ENCODE results near the gene RABGEF1.
A peak's percentile ranks its signal among the peaks of the same experiment; 100 is the strongest.
"Not testable (repeated sequence)": the region's sequence is repeated elsewhere in the genome, so short reads cannot be mapped to it uniquely, and the experiment has no call there.

RABGEF1 gene

GRCh38 chr7:66740302-66740979 lies at the start of gene RABGEF1:
TSS of gene RABGEF1 (plus strand) at chr7:66740733. CDS start at chr7:66771900, 31,167 bp downstream.
- H3K36me3 ChIP-seq (ENCODE audit: control insufficient read depth, insufficient read depth, low read length) = peaks cover 13% of the 10 kb centered on the region
- H3K9me3 ChIP-seq (ENCODE audit: control insufficient read depth, insufficient read depth, low read depth, low read length) = peaks cover 9% of the 10 kb centered on the region; the same call in 1 of the 2 replicates
- H3K27me3 ChIP-seq (ENCODE audit: control insufficient read depth, insufficient read depth, low read length) = no peaks in the 10 kb centered on the region
- H3K9ac ChIP-seq (ENCODE audit: low read length) = peak within 1 kb of the TSS; percentile 92
- peak within 1 kb of the TSS; percentile 92 for H3K27ac ChIP-seq (ENCODE audit: low read depth, low read length)
- peak within 1 kb of the TSS; percentile 93 for H3K4me3 ChIP-seq (ENCODE audit: low read depth, low read length)
- no peaks in the 10 kb centered on the region; the same call in 1 of the 2 replicates for H3K4me1 ChIP-seq (ENCODE audit: control insufficient read depth, insufficient read depth, low read length)

- Histone ChIP-seq H3K36me3 (ENCODE audit: control insufficient read depth, insufficient read depth, low read length) (no peaks in the 10 kb centered on the region), H3K9me3 (ENCODE audit: control insufficient read depth, insufficient read depth, low read depth, low read length) (no peaks in the 10 kb centered on the region), H3K27ac (ENCODE audit: low read depth, low read length) (no peak overlapping the region), H3K4me1 (ENCODE audit: control insufficient read depth, insufficient read depth, low read length) (no peaks in the 10 kb centered on the region), H3K27me3 (ENCODE audit: control insufficient read depth, insufficient read depth, low read length) (no peaks in the 10 kb centered on the region), H3K9ac (ENCODE audit: low read length) (no peak overlapping the region), H3K4me3 (ENCODE audit: low read depth, low read length) (no peak overlapping the region)
Observed at GRCh38 chr7:66693331-66693730, 47.2 kb upstream of the RABGEF1 start.

GRCh38 chr7:66694286-66694685 lies 46.2 kb upstream of the RABGEF1 start:
- no peak overlapping the region for H3K9ac ChIP-seq (ENCODE audit: low read length)
- H3K4me3 ChIP-seq (ENCODE audit: low read depth, low read length) = no peak overlapping the region
- H3K9me3 ChIP-seq (ENCODE audit: control insufficient read depth, insufficient read depth, low read depth, low read length) = no peaks in the 10 kb centered on the region
- H3K27ac ChIP-seq (ENCODE audit: low read depth, low read length) = no peak overlapping the region
- no peaks in the 10 kb centered on the region for H3K4me1 ChIP-seq (ENCODE audit: control insufficient read depth, insufficient read depth, low read length)
- no peaks in the 10 kb centered on the region for H3K27me3 ChIP-seq (ENCODE audit: control insufficient read depth, insufficient read depth, low read length)
- H3K36me3 ChIP-seq (ENCODE audit: control insufficient read depth, insufficient read depth, low read length) = no peaks in the 10 kb centered on the region

- H3K4me1 ChIP-seq (ENCODE audit: control insufficient read depth, insufficient read depth, low read length); H3K4me3 ChIP-seq (ENCODE audit: low read depth, low read length); H3K9me3 ChIP-seq (ENCODE audit: control insufficient read depth, insufficient read depth, low read depth, low read length); H3K36me3 ChIP-seq (ENCODE audit: control insufficient read depth, insufficient read depth, low read length); H3K27ac ChIP-seq (ENCODE audit: low read depth, low read length); H3K9ac ChIP-seq (ENCODE audit: low read length); H3K27me3 ChIP-seq (ENCODE audit: control insufficient read depth, insufficient read depth, low read length): not testable (repeated sequence)
Observed at GRCh38 chr7:66695417-66695816, 45.1 kb upstream of the RABGEF1 start.

- not testable (repeated sequence) for H3K36me3 ChIP-seq (ENCODE audit: control insufficient read depth, insufficient read depth, low read length); H3K27me3 ChIP-seq (ENCODE audit: control insufficient read depth, insufficient read depth, low read length); H3K9ac ChIP-seq (ENCODE audit: low read length); H3K27ac ChIP-seq (ENCODE audit: low read depth, low read length); H3K4me1 ChIP-seq (ENCODE audit: control insufficient read depth, insufficient read depth, low read length); H3K4me3 ChIP-seq (ENCODE audit: low read depth, low read length); H3K9me3 ChIP-seq (ENCODE audit: control insufficient read depth, insufficient read depth, low read depth, low read length)
Observed at GRCh38 chr7:66696134-66696533, 44.4 kb upstream of the RABGEF1 start.

- Histone ChIP-seq H3K27ac (ENCODE audit: low read depth, low read length) (no peak overlapping the region), H3K4me1 (ENCODE audit: control insufficient read depth, insufficient read depth, low read length) (no peaks in the 10 kb centered on the region), H3K27me3 (ENCODE audit: control insufficient read depth, insufficient read depth, low read length) (no peaks in the 10 kb centered on the region), H3K4me3 (ENCODE audit: low read depth, low read length) (no peak overlapping the region), H3K36me3 (ENCODE audit: control insufficient read depth, insufficient read depth, low read length) (no peaks in the 10 kb centered on the region), H3K9ac (ENCODE audit: low read length) (no peak overlapping the region), H3K9me3 (ENCODE audit: control insufficient read depth, insufficient read depth, low read depth, low read length) (no peaks in the 10 kb centered on the region)
Observed at GRCh38 chr7:66696774-66697191, 43.8 kb upstream of the RABGEF1 start.

GRCh38 chr7:66697449-66698438 lies 42.8 kb upstream of the RABGEF1 start:
- Histone ChIP-seq H3K4me1 (ENCODE audit: control insufficient read depth, insufficient read depth, low read length) (no peaks in the 10 kb centered on the region), H3K9ac (ENCODE audit: low read length) (no peak overlapping the region), H3K9me3 (ENCODE audit: control insufficient read depth, insufficient read depth, low read depth, low read length) (no peaks in the 10 kb centered on the region)

GRCh38 chr7:66698652-66699205 lies 41.8 kb upstream of the RABGEF1 start:
- Histone ChIP-seq H3K9me3 (ENCODE audit: control insufficient read depth, insufficient read depth, low read depth, low read length) (no peaks in the 10 kb centered on the region), H3K9ac (ENCODE audit: low read length) (no peak overlapping the region), H3K36me3 (ENCODE audit: control insufficient read depth, insufficient read depth, low read length) (no peaks in the 10 kb centered on the region), H3K4me3 (ENCODE audit: low read depth, low read length) (no peak overlapping the region), H3K4me1 (ENCODE audit: control insufficient read depth, insufficient read depth, low read length) (no peaks in the 10 kb centered on the region), H3K27me3 (ENCODE audit: control insufficient read depth, insufficient read depth, low read length) (no peaks in the 10 kb centered on the region), H3K27ac (ENCODE audit: low read depth, low read length) (no peak overlapping the region)

More at GRCh38 chr7:66697449-66698438, 42.8 kb upstream of the RABGEF1 start:
- Histone ChIP-seq H3K36me3 (ENCODE audit: control insufficient read depth, insufficient read depth, low read length) (no peaks in the 10 kb centered on the region), H3K27me3 (ENCODE audit: control insufficient read depth, insufficient read depth, low read length) (no peaks in the 10 kb centered on the region), H3K4me3 (ENCODE audit: low read depth, low read length) (no peak overlapping the region), H3K27ac (ENCODE audit: low read depth, low read length) (no peak overlapping the region)

- no peak overlapping the region for H3K27ac ChIP-seq (ENCODE audit: low read depth, low read length)
- no peaks in the 10 kb centered on the region for H3K9me3 ChIP-seq (ENCODE audit: control insufficient read depth, insufficient read depth, low read depth, low read length)
- H3K27me3 ChIP-seq (ENCODE audit: control insufficient read depth, insufficient read depth, low read length) = no peaks in the 10 kb centered on the region
- H3K36me3 ChIP-seq (ENCODE audit: control insufficient read depth, insufficient read depth, low read length) = no peaks in the 10 kb centered on the region
- no peak overlapping the region for H3K9ac ChIP-seq (ENCODE audit: low read length)
- no peaks in the 10 kb centered on the region for H3K4me1 ChIP-seq (ENCODE audit: control insufficient read depth, insufficient read depth, low read length)
- no peak overlapping the region for H3K4me3 ChIP-seq (ENCODE audit: low read depth, low read length)
Observed at GRCh38 chr7:66699998-66700397, 40.5 kb upstream of the RABGEF1 start.

- Histone ChIP-seq H3K9me3 (ENCODE audit: control insufficient read depth, insufficient read depth, low read depth, low read length) (no peaks in the 10 kb centered on the region), H3K27me3 (ENCODE audit: control insufficient read depth, insufficient read depth, low read length) (no peaks in the 10 kb centered on the region), H3K4me1 (ENCODE audit: control insufficient read depth, insufficient read depth, low read length) (no peaks in the 10 kb centered on the region), H3K4me3 (ENCODE audit: low read depth, low read length) (no peak overlapping the region), H3K9ac (ENCODE audit: low read length) (no peak overlapping the region), H3K36me3 (ENCODE audit: control insufficient read depth, insufficient read depth, low read length) (no peaks in the 10 kb centered on the region), H3K27ac (ENCODE audit: low read depth, low read length) (no peak overlapping the region)
Observed at GRCh38 chr7:66700633-66701131, 39.9 kb upstream of the RABGEF1 start.

Measured in HUES6 (cell line).